IPS DF 4.7 (cell line): Measurements from ENCODE around the gene MBD4.
"Not testable (repeated sequence)": the region's sequence is repeated elsewhere in the genome, so short reads cannot be mapped to it uniquely, and the experiment has no call there.

Experiments
- DNase-seq: peaks from one replicate; pipeline ENCODE4 v3.0.0-alpha.2; 2013; ENCODE audit warnings: low spot score; ENCODE audit errors: extremely low read depth

MBD4 gene

DNA sequence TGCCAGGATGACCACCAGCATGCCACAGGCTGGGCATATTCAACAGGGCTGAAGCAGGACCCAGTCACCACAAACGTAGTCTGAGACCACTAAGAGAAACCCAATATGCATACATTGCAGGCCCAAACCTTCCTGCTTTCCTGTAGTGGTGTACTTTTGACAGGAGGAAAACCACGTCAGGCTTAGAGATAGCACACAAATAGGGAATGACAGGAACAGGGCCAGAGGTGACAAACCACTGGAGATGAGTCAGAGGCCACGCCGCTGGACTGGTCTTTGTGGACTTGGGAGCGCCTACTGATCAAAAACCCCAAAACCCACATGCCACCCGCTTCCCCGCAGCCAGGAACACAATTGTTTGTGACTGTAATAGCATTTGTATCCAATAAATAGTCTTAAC lies 7.7 kb downstream of the MBD4 start:
- no peak for DNase-seq

DNA sequence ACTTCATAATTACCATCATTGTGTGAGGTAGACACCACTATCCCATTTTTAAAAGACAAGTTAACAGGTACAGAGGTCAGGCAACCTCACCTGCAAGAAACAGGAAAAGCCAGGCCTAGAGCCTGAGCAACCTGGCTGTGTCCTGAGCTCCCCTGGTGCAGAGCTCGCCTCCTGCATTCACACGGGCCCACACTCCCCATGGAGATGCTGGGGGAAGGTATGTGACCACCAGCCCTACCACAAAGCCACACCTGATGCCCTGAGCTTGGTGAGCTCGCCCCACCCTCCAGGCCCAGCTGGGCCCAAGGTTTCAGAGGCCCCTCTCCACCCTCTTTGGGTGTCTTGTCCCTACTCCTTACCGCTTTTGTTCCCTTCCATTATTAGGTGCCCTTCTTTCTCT lies 10.1 kb downstream of the MBD4 start:
- no peak for DNase-seq

DNA sequence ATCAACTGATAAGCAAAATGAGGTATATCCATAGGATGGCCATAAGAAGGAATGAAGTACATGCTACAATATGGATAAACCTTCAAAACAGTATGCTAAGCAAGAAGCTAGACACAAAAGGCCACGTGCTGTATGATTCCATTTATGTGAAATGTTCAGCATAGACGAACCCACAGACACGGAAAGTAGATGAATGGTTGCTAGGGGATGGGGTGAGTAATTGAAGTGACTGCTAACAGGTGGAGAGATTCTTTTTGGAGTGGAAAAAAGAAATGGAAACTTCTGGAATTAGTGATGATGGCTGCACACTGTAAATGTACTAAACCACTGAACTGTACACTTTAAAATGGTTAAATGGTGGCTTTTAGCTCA lies 10.7 kb downstream of the MBD4 start:
- DNase-seq, result no peak

DNA sequence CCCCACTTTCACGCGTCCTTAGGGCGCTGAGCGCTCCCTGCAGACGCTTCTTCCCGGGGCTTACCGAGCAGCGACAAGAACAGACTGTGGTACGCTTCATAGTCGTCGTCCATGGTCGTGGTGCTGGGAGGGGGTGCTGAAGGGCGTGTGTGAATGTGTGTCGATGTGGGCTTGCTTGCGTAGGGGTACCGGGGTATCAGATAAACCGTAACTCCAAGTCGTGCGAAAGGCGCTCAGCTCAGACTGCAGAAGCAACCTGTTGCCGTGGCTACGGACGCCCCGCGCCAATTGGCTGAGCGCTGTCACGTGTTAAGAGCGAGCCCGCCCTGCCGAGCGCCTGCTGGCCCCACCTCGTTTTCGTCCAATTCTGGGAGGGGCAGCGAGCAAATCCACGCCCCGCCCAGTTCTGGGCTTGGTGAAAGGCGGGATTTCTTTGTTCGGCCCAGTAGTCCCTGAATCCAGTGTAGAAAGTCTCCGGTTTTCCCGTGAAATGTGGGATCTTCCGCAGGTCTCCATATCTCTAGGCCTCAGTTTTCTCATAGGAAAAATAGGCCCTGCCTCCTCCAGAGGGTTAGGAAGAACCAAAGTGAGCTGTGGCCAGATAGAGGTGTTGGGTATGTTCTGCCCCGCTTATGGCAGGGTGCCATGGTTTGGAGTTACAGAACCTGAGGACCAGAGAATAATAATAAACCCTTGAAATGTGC lies 11.2 kb downstream of the MBD4 start, which contains the start of gene EFCAB12:
TSS of gene EFCAB12 (minus strand) at position 261 of the 704 bp plus-strand sequence. CDS start at position 113, 148 bp downstream.
- no peak for DNase-seq

DNA sequence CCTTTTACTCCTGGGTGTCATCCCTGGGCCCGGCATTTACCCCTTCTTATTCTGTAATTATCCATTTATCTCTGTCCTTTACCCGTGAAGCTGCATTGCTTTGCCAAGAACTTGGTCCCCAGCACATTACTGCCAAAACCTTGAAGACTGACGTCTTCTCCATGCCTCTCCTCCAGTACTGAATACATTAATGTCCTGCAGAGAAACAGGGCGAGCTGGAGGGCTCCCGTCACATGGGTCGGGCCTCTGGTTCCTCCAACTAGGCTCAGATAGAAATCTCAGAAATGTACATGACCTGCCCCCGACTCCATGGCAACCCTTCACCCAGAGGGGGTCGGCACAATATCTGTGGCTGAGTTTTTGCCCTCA lies 11.8 kb downstream of the MBD4 start:
- no peak for DNase-seq

DNA sequence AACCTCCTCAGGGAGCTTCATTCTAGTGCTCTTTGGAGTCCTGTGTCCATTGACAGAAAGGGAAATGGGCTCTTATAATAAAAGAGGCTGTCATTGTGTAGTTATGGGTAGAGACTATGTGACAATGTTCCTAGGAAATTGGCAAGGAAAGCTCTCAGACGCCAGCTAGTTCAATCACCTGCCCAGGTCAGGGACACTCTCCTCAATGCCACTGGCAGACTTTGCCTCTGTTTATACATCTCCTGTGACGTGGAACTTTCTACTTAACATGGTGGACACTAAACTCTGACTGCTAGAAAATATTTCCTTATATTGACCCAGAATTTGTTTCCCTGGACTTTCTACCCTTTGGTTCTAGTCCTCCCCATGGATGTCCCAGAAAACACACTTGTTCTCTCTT lies 14.1 kb downstream of the MBD4 start:
- no peak for DNase-seq

DNA sequence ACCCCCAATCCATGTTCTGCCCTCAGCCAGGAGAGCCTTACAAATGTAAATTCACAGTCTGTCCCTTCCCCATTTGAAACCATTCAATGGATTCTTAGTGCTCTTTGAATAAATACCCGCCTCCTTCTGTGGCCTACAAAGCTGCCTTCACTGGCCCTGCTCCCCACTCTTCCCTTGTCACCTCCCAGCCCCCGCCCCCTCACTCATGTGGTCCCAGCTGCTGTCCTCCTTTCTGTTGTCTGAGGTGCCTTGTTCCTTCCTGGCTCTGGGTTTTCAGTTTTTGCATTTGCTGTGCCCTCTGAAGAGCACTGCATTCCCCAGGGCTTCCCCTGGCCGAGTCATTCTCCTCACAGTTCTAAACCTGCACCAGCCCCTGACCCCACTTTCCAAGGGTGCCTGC lies 14.5 kb downstream of the MBD4 start:
- DNase-seq, result no peak

DNA sequence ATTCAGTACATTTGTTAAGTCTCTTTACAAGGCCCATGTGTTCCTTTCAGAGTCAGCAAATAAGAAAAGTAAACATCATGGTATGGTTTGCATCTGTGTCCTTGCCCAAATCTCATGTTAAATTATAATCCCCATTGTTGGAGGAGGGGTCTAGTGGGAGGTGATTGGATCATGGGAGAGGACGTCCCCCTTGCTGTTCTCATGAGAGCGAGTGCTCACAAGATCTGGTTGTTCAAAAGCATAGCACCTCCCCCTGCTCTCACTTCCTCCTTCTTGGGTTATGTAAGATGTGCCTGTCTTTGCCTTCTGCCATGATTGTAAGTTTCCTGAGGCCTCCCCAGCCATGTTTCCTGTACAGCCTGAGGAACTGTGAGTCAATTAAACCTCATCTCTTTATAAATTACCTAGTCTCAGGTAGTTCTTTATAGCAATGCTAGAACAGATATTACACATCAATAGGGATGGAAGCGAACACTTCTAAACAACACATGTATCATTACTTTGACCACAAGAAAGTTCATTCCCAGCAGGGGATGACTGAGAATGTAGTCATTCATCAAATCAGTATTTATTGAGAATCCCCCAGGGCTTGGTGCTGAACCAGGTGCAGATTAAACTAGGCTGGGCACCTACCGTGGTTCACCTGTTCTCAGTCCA lies 15.4 kb downstream of the MBD4 start:
- no peak for DNase-seq

DNA sequence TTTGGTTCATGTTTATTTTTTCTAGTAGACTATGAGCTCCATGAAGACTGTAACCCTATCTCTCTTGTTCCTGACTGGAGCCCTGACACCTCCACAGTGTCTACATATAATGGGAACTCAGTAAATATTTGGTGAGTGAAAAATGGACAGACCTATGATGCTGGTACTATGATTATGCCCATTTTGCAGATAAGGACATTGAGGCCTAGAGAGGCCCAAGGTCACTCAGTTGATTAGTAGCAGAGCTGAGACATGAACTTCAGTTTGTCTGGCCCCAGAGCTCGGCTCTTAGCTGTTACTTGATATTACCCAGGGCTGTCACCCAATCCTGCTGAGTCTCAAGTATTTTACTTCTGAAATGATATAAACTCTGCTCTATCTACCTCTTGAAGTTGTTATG lies 16.9 kb downstream of the MBD4 start:
- DNase-seq, result no peak

DNA sequence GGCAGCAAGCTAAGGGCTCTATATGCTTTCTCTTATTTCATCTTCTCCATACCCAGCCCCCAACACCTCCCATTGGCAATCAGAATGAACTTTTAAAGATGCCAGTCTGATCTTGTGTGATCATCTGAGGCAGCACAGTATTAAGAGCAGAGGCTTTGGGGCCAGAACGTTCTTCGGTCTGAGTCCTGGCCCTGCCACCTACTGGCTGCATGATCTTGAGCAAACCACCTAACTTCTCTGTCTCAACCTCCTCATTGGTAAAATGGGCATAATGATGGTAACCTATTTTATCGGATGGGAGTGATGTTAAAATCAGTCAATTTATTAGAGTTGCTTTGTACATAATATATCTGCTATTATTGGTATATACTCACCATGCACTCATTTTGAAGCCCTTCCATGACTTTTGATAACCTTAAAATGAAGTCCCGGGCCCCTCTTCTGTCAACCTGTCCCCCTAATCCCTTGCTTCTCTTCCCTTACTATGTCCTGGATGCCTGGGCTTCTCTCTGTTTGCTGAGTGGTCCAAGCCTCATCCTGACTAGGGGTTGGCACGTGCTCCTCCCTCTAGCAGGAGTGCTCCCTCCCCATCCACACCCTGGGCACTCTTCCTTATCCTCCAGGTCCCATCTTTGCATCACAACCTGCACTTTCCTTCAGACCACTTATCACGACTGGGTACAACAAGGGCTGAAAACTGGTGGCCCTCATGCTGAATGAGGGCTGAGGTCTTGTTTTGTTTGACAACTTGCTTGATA lies 17.6 kb downstream of the MBD4 start:
- no peak for DNase-seq

DNA sequence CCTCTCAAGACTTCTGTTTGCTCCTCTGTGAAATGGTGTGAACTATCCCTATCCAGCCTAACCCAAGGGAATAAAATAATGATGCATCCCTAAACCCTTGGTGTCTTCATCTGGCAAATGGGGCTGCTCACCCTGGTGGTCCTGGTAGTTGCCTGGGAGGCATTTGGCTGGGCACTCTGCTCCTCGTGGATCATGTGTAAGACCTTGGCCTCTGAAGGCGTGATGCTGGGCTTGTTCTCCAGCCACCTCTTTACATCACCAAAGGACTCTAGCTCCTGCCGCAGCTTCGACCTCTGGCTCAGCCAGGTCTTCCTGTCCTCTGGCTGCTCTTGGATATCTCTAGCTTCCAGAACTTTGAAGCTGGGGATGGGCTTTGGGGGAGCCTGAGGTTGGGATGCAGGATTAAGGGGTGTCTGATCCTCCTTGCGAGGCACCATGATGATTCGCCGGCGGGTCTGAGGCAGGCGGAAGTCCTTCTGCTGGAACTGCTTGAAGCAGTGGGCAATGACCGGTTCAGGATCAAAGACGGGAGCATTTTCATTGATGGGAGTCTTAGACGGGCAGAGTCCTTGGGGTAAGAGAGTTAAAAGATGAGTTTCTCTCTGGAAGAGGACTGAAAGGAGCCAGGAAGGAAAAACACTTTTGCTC lies 18.4 kb downstream of the MBD4 start:
- no peak for DNase-seq

DNA sequence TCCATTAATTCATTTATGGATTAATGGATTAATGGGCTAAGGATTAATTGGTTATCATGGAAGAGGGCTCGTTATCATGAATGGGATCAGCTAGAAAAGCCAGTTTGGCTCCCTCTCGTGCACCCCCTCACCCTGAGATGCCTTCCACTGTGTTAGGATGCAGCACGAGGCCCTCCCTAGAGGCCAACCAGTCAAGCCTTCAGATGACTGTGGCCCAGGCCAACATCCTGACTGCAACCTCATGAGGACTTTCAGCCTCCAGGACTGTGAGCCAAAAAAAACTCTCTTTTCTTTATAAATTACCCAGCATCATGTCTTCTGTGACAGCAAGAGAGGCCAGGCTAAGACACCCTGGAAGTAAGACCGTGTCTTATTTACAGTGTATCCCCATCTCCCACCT lies 20.3 kb downstream of the MBD4 start:
- DNase-seq, result no peak

DNA sequence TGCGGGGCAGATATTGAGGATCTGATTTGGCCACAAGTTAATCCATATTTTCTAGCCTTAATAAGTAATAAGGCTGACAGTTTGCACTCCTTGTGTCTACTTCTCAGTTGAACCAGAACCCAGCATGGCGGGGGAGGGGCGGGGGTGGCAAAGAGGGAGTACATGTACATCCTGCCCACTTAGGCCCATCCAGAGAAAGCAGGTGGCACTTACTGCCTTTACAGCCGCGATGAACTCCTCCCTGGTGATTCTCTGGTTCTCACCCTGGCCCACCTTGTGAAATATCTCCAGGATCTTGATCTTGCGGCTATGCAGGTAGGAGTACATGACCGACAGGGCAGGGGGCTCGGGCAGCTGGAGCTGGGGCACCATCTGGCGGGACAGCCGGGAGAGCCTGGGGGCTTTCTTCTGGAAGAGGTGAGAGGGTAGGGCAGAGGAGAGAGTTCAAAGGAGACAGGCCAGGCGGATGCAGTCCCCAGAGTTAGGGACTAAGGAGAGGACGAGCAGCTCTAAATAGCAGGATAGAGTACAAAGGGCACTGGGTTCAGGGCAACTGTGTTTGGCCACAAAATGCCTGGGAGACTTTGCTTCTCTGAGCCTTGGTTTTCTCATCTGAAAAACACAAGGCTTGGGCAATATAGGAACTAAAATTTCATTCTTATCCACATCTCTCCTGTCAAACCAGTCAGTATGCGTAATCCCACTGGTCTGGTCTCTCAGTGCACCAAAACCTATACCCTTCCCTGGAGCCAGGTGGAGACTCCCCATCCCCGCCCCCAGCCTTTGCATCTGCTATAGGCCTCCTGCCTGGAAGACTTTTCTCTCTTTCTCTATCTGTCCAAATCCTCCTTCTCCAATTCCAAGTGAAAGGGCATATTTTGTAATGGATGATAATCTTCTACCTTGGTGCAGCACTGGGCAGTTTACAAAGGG lies 21.4 kb downstream of the MBD4 start:
- no peak for DNase-seq

DNA sequence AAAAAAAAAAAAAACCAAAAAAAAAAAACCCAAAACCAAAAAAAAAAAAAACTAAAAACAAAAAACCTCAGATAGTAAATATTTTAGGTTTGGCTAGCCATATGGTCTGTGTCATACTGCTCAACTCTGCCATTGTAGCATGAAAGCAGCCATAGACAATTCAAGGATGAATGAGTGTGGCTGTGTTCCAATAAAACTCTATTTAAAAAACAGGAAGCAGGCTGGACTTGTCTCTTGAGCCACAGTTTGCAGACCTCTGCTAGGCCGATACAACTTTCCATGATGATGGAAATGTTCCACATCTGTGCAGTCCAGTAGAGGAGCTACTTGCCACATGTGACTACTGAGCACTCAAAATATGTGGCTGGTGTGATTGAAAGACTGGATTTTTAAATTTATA lies 22.4 kb downstream of the MBD4 start:
- no peak for DNase-seq

DNA sequence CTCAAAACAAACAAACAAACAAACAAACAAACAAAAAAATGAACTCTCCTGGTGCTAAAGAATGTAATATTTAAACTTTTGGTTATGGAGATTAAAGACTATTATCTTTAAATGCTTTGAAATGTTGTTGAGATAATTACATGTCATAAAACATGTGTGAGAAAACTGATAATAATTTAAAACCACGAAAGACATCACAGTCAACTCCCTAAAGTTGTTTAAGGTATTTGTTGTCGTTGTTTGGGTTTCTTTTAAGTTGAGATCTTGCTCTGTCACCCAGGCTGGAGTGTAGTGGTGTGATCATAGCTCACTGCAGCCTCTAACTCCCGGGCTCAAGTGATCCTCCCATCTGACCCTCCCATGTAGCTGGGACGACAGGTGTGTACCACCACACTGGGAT lies 23.3 kb downstream of the MBD4 start:
- no peak for DNase-seq

DNA sequence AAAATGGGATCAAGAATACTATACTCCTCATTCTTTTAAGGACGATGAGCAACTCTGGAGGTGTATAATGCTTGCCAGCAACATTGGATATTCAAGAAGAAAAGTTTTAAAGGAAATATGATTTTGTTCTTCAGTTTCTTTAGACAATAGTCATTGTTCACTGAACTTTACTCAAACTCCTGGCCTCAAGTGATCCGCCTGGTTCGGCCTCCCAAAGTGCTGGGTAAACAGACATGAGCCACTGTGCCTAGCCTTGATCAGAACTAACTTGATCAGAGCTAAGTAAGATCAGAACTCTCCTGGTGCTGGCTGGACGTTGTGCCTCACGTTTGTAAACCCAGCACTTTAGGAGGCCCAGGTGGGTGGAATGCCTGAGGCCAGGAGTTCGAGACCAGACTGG lies 23.9 kb downstream of the MBD4 start:
- DNase-seq, result no peak

DNA sequence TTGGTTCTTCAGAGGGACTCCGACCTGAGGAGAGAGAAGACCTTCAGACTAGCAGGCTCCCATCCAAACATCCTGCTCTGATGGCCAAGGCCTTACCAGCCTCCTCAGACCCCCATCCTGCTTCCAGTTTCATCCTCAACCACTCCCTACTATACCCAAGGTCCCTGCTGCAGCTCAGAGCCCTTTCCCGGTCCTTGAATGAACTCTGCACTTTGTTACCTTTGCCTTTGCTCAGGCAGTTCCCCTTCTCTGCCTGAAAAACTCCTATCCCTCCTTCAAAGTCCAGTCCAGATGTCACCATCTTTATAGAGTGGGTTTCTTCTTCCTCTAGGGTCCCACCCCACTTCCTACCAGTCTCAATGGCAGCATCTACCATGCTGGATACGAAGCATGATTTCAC lies 24.4 kb downstream of the MBD4 start:
- DNase-seq, result no peak

DNA sequence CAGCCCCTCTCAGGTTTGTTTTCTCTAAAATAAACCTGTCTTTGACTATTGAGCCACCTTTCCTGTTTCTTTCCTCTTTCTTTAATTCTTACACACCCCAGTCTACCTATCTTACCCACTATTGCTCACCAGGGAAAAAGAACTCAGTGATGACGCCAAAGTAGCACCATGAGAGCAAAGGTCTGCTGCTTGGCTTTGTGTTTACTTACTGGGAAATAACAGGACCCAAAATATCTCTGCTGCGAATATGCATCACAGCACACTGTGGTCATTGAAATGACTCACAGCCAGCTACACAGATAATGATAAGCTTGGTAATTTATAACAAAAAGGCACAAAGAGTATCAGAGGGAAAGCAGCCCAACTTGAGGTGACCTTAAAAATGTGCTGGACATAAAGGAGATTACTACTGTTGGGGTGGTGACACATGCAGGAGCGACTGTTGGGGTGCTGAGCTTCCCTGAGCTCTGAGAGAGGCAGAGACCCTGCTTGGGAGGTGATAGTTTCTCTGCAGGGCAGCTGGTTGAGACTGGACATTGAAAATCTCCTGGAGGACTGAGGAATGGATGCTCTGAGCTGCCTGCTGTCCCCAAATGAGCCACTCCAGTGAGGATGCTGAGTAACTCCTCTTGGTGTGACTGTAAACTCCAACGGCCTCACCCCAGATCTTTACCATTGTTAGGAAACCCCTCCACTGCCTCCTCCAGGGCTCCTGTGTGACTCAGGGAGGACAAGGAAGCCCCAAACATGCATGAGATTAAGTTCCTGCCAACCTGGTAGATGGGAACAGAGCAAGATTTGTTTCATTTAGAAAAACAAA lies 25.9 kb downstream of the MBD4 start:
- no peak for DNase-seq

DNA sequence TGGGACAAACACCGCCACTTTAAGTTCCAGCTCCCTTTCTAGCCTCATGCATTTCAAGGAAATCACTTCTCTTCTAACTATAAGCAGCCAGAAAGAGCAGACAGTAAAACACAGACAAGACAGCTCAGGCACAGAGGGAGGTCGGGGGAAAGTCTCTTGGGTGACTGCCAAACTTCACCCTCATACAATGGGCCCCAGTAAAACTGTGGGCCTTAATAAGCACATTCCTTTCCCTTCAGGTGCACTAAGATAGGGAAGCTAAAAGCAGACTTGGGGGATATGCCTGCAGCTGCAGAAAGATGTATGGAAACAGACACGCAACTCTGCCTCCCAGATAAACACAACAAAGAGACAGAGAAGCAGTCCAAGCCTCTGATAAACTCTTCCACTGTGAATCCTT lies 26.5 kb downstream of the MBD4 start:
- not testable (repeated sequence) for DNase-seq

DNA sequence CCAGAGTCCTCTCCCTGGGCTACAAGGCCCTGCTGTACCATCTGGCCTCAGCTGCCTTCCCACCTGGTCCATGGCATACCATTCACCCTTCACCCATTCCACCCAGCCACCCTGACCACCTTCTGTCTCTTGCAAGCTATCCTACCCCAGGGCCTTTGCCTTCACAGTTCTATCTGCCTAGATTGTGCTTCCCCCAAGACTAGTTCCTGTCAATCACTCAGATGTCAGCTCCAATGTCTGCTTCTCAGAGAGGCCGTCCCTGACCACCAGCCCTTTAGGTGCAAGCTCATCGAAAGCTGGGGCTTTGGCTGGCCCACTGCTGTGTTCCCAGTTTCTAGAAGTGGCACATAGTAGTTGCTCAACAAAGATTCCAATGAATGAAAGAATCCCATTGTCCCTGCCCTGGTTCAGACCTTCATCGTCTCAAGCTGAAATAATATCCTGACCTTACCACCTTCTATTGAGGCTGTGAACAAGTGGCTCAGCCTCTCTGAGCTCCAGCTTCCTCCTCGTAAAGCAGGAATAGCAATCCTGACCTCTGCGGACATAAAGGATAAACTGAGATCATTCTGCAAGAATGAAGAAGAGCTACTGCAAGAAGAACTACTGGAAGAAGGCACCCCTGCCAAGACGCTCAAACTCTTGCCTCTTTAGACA lies 27.1 kb downstream of the MBD4 start:
- DNase-seq, result no peak
